Amniotic epithelial cell (primary cell): ENCODE data around the gene CNTN2.

ENCODE experiments used
- DNase-seq: peaks from one replicate; pipeline ENCODE4 v3.0.0-alpha.2; 2010; ENCODE audit warnings: low read depth

CNTN2 gene

DNA sequence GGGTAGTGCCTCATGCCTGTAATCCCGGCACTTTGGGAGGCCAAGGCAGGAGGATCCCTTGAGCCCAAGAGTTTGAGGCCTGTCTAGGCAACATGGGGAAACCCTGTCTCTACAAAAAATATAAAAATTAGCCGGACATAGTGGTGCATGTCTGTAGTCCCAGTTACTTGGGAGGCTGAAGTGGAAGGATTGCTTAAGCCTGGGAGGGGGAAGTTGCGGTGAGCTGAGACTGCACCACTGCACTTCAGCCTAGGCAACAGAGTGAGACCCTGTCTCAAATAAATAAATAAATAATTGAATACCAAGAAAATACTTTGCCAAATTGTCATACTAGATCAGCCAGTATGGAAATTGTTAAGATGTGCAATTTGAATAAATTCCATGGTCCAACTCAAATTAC lies 84.6 kb downstream of the CNTN2 start:
- DNase-seq, result no peak
